Astrocyte of the spinal cord (primary cell): ENCODE measurements around the gene C20orf144.

Source experiments
- DNase-seq: peaks from one replicate; pipeline ENCODE4 v3.0.0; 2011; ENCODE audit warnings: low read depth, low spot score
- H3K4me3 ChIP-seq: 2 replicates; pipeline ENCODE4 v1.5.1; 2011; ENCODE audit warnings: low read depth, mild to moderate bottlenecking, low read length, moderate library complexity
- CTCF ChIP-seq: IDR thresholded peaks from 2 replicates; pipeline ENCODE4 v1.5.1; 2012; ENCODE audit warnings: low read depth, mild to moderate bottlenecking, low read length, inconsistent platforms
- in situ Hi-C: cut with HindIII; loops from 2 replicates; pipeline ENCODE4 v1.10.0; 2017; ENCODE audit warnings: low sequenced_read_pairs

The C20orf144 gene

GRCh38 chr20:33676652-33677645 is 14.8 kb downstream of the C20orf144 start:
- H3K4me3 ChIP-seq: no peak overlapping the region
- in situ Hi-C loops: no loop called here
- DNase-seq: no peak
- no peak for TF ChIP-seq CTCF

- no peak for TF ChIP-seq CTCF
- DNase-seq: no peak
- in situ Hi-C loops: no loop called here
- H3K4me3 ChIP-seq: no peak overlapping the region
Measured at GRCh38 chr20:33677991-33678702, 16.0 kb downstream of the C20orf144 start.

- in situ Hi-C loops: no loop called here
- H3K4me3 ChIP-seq: no peak overlapping the region
- no peak for TF ChIP-seq CTCF
- DNase-seq: no peak
Measured at GRCh38 chr20:33679758-33680485, 17.8 kb downstream of the C20orf144 start.

- no peak for TF ChIP-seq CTCF
- no peak overlapping the region for H3K4me3 ChIP-seq
- in situ Hi-C loops: no loop called here
- no peak for DNase-seq
Measured at GRCh38 chr20:33680686-33681085, 18.6 kb downstream of the C20orf144 start.

GRCh38 chr20:33681288-33681687 is 19.2 kb downstream of the C20orf144 start:
- H3K4me3 ChIP-seq: no peak overlapping the region
- DNase-seq: no peak
- in situ Hi-C loops: no loop called here

More at GRCh38 chr20:33681288-33681687, 19.2 kb downstream of the C20orf144 start:
- TF ChIP-seq CTCF: no peak
